Bronchial epithelial cell (primary cell): ENCODE measurements around the gene FUT8. TPM values are rescaled to one million over a fixed set of nuclear protein-coding genes. Genes with fewer than 3 reads are reported as not detected.

Source experiments
- DNase-seq: peaks from one replicate; pipeline ENCODE4 v3.0.0-alpha.2; 2010; ENCODE audit warnings: low read depth
- FAIRE-seq: peaks from 2 replicates; lab custom pipeline; 2011; peaks lifted over from hg19 to GRCh38; lab: Jason Lieb, UNC
- H3K27me3 ChIP-seq: 2 replicates; pipeline ENCODE4 v1.5.1; 2011; ENCODE audit warnings: low read length; ENCODE audit not compliant: control insufficient read depth, insufficient read depth
- H3K36me3 ChIP-seq: 2 replicates; pipeline ENCODE4 v1.5.1; 2011; ENCODE audit warnings: low read length; ENCODE audit not compliant: control insufficient read depth, insufficient read depth
- H3K4me3 ChIP-seq: 2 replicates; pipeline ENCODE4 v1.5.1; 2011; ENCODE audit warnings: mild to moderate bottlenecking, low read depth, low read length, control low read depth
- CTCF ChIP-seq: IDR thresholded peaks from 2 replicates; pipeline ENCODE4 v1.5.1; 2011; ENCODE audit warnings: mild to moderate bottlenecking, moderate library complexity, low read length, control low read depth, inconsistent platforms; ENCODE audit not compliant: insufficient read depth, severe bottlenecking
- total RNA-seq: library from RNA; depleted of rRNA; stranded (reverse); fragments of >200 nt; gene quantifications from 2 replicates; pipeline ENCODE4 v1.2.1, GENCODE V29; 2014

Gene FUT8
- total RNA-seq, 1 donor from 2014 or later = 16.3 TPM

- no peak for TF ChIP-seq CTCF
- DNase-seq (no peak), FAIRE-seq (no peak)
- no peaks in the 10 kb centered on the region for H3K36me3 ChIP-seq
- H3K4me3 ChIP-seq = no peak overlapping the region
- H3K27me3 ChIP-seq = no peaks in the 10 kb centered on the region
These were observed 140.2 kb downstream of the FUT8 start for GRCh38 chr14:65552724-65553123.

GRCh38 chr14:65554837-65555236 is 142.3 kb downstream of the FUT8 start:
- FAIRE-seq (no peak), DNase-seq (no peak)
- no peak for TF ChIP-seq CTCF
- Histone ChIP-seq H3K4me3 (no peak overlapping the region), H3K27me3 (no peaks in the 10 kb centered on the region), H3K36me3 (no peaks in the 10 kb centered on the region)

- no peak for TF ChIP-seq CTCF
- no peaks in the 10 kb centered on the region for H3K36me3 ChIP-seq
- H3K27me3 ChIP-seq = no peaks in the 10 kb centered on the region
- FAIRE-seq = no peak
- no peak for DNase-seq
- H3K4me3 ChIP-seq = no peak overlapping the region
These were observed 142.8 kb downstream of the FUT8 start for GRCh38 chr14:65555358-65555757.

GRCh38 chr14:65558363-65558762 is 145.8 kb downstream of the FUT8 start:
- Histone ChIP-seq H3K27me3 (no peaks in the 10 kb centered on the region), H3K36me3 (no peaks in the 10 kb centered on the region), H3K4me3 (no peak overlapping the region)
- FAIRE-seq = no peak
- no peak for TF ChIP-seq CTCF
- no peak for DNase-seq

- FAIRE-seq = no peak
- no peak for DNase-seq
- Histone ChIP-seq H3K27me3 (no peaks in the 10 kb centered on the region), H3K36me3 (no peaks in the 10 kb centered on the region), H3K4me3 (no peak overlapping the region)
- no peak for TF ChIP-seq CTCF
These were observed 148.0 kb downstream of the FUT8 start for GRCh38 chr14:65560340-65561027.

GRCh38 chr14:65564370-65564769 is 151.8 kb downstream of the FUT8 start:
- no peaks in the 10 kb centered on the region for H3K27me3 ChIP-seq
- no peak for TF ChIP-seq CTCF
- no peaks in the 10 kb centered on the region for H3K36me3 ChIP-seq
- no peak for FAIRE-seq
- DNase-seq = no peak
- H3K4me3 ChIP-seq = no peak overlapping the region
